HUES64 (cell line): Measurements from ENCODE around the gene PHETA2.
"Not testable (repeated sequence)": the region's sequence is repeated elsewhere in the genome, so short reads cannot be mapped to it uniquely, and the experiment has no call there.

Experiments used
- H3K27ac ChIP-seq: 2 replicates; pipeline ENCODE4 v1.7.0; 2013; ENCODE audit warnings: low read depth, low read length, inconsistent platforms
- H3K27me3 ChIP-seq: 2 replicates; pipeline ENCODE4 v1.6.1; 2013; ENCODE audit warnings: mild to moderate bottlenecking, low read length; ENCODE audit not compliant: insufficient read depth
- H3K36me3 ChIP-seq: 2 replicates; pipeline ENCODE4 v1.6.1; 2013; ENCODE audit warnings: mild to moderate bottlenecking, low read length; ENCODE audit not compliant: insufficient read depth
- H3K4me1 ChIP-seq: 2 replicates; pipeline ENCODE4 v1.6.1; 2013; ENCODE audit warnings: mild to moderate bottlenecking, low read length, moderate library complexity; ENCODE audit not compliant: insufficient read depth
- H3K4me3 ChIP-seq: 2 replicates; pipeline ENCODE4 v1.5.1; 2013; ENCODE audit warnings: mild to moderate bottlenecking, low read length, moderate library complexity
- H3K9ac ChIP-seq: 2 replicates; pipeline ENCODE4 v1.6.1; 2013; ENCODE audit warnings: mild to moderate bottlenecking, low read depth, low read length
- H3K9me3 ChIP-seq: 2 replicates; pipeline ENCODE4 v1.6.1; 2013; ENCODE audit warnings: low read depth, low read length; ENCODE audit not compliant: insufficient read depth
- WGBS: fragments of 150-250, 120-280 bp; methylation state at CpG from one replicate; pipeline ENCODE4 v1.1.7; 2013; ENCODE audit warnings: missing lambda C conversion rate; 5-methylcytosine and 5-hydroxymethylcytosine counted together

PHETA2 gene

DNA sequence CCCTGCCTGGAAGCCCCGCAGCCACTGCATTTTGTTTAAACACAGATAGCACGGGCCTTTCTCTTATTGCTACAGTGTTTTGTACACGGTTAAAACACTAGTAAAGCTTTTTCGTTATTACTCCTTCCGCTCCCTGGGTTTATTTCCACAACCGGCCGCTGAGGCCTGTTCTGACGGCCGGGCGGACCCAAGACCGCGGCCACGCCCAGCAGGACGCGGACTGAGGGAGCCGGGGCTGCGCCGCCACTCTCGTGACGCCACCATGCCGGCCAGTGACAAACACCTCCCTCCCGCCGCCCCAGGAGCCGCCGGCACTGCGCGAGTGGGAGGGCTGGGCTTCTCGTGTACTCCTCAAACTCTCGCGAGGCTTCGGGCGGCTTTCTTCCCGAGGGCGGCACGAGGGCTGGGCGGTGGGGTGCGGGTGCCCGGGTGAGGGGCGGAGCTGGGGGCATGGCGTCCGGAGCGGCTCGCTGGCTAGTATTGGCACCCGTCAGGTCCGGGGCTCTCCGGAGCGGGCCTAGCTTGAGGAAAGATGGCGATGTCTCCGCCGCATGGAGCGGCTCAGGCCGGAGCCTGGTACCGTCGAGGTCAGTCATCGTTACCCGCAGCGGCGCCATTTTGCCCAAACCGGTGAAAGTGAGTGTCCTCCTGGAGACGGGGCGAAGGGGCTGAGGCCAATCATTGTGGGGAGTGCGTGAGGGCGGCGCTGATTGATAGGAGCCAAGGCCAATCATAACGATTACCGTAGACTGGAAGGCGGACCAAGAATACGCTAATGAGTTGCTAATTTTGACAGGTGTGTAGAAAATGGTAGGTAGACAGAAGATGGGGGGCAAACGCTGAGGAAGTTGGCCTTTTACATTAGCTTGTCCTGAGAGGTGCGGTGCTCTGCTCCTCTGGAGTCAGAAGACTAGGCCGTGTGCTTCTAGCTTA is 5.5 kb downstream of the PHETA2 start, which contains the start of gene SMDT1:
Gene SMDT1 (plus strand): TSS at position 382 of the 933 bp plus-strand sequence. CDS start 69 bp downstream, at position 451.
- H3K4me1 ChIP-seq = peaks cover 11% of the 10 kb centered on the region; the same call in 1 of the 2 replicates
- peak within 1 kb of the TSS; percentile 84 for H3K4me3 ChIP-seq
- peak within 1 kb of the TSS; percentile 93 for H3K9ac ChIP-seq
- peaks cover 26% of the 10 kb centered on the region for H3K36me3 ChIP-seq
- 2% methylated on average over 71 of the region's 71 CpGs for WGBS
- H3K9me3 ChIP-seq = no peaks in the 10 kb centered on the region
- H3K27me3 ChIP-seq = no peaks in the 10 kb centered on the region
- H3K27ac ChIP-seq = peak within 1 kb of the TSS; percentile 89

DNA sequence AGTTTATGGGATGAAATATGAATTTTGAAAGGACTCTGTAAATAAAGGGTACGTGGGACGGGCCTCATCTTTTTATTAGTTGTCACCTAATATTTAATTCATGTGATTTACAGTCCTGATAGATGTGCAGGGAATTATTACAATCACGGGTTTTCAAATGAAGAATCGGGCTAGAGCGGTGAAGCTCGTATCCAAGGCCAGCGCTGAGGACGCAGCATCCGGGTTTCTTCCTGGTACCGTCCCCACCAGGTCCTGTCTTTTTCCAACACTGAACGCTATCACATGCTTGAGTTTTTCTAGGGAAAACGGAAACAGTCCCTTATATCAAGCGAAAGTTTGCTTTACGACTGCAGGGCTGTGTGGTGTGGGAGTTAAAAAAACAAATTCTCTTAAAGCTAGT is 6.2 kb downstream of the PHETA2 start:
- Histone ChIP-seq H3K27ac (no peak overlapping the region), H3K27me3 (no peaks in the 10 kb centered on the region), H3K36me3 (peaks cover 33% of the 10 kb centered on the region), H3K4me3 (peak overlapping the region; percentile 84), H3K9ac (peak overlapping the region; percentile 27; the same call in 1 of the 2 replicates), H3K4me1 (peaks cover 6% of the 10 kb centered on the region; the same call in 1 of the 2 replicates), H3K9me3 (no peaks in the 10 kb centered on the region)
- 17% methylated on average over 13 of the region's 14 CpGs for WGBS

- Histone ChIP-seq H3K36me3 (peaks cover 50% of the 10 kb centered on the region), H3K4me1 (peaks cover 6% of the 10 kb centered on the region; the same call in 1 of the 2 replicates), H3K27me3 (no peaks in the 10 kb centered on the region), H3K4me3 (no peak overlapping the region), H3K9me3 (no peaks in the 10 kb centered on the region), H3K27ac (no peak overlapping the region), H3K9ac (no peak overlapping the region)
- WGBS = 98% methylated on average over 4 of the region's 4 CpGs
Measured at GRCh38 chr22:42083119-42083518, 9.1 kb downstream of the PHETA2 start.

GRCh38 chr22:42084874-42085273 is 10.8 kb downstream of the PHETA2 start:
- no peak overlapping the region for H3K27ac ChIP-seq
- peaks cover 6% of the 10 kb centered on the region; the same call in 1 of the 2 replicates for H3K4me1 ChIP-seq
- WGBS = 94% methylated on average over 8 of the region's 8 CpGs
- H3K36me3 ChIP-seq = peaks cover 58% of the 10 kb centered on the region
- no peak overlapping the region for H3K9ac ChIP-seq
- no peak overlapping the region for H3K4me3 ChIP-seq
- H3K9me3 ChIP-seq = no peaks in the 10 kb centered on the region; the same call in 1 of the 2 replicates
- H3K27me3 ChIP-seq = no peaks in the 10 kb centered on the region

DNA sequence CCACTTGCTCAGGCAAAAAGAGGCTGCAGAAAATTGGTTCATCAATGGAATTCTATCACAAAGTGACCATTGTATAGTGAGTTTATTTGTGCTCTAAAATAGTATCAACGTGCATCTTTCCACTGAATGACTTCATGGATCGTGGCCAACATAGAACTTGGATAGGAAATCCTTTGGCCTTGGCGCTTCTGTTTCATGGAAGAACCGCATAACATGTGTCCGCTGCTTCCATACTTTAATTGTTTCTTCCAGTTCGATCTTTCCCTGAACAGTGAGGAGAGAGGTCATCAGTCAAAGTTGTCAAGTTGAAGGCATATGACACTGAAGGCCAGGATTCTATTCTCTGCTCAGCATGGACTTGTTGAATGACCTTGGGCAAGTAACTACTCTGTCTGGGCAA is 12.0 kb downstream of the PHETA2 start:
- Histone ChIP-seq H3K9ac (no peak overlapping the region), H3K27ac (no peak overlapping the region), H3K36me3 (peaks cover 58% of the 10 kb centered on the region), H3K4me1 (no peaks in the 10 kb centered on the region), H3K9me3 (no peaks in the 10 kb centered on the region; the same call in 1 of the 2 replicates), H3K27me3 (no peaks in the 10 kb centered on the region), H3K4me3 (no peak overlapping the region)
- WGBS = 96% methylated on average over 6 of the region's 6 CpGs

DNA sequence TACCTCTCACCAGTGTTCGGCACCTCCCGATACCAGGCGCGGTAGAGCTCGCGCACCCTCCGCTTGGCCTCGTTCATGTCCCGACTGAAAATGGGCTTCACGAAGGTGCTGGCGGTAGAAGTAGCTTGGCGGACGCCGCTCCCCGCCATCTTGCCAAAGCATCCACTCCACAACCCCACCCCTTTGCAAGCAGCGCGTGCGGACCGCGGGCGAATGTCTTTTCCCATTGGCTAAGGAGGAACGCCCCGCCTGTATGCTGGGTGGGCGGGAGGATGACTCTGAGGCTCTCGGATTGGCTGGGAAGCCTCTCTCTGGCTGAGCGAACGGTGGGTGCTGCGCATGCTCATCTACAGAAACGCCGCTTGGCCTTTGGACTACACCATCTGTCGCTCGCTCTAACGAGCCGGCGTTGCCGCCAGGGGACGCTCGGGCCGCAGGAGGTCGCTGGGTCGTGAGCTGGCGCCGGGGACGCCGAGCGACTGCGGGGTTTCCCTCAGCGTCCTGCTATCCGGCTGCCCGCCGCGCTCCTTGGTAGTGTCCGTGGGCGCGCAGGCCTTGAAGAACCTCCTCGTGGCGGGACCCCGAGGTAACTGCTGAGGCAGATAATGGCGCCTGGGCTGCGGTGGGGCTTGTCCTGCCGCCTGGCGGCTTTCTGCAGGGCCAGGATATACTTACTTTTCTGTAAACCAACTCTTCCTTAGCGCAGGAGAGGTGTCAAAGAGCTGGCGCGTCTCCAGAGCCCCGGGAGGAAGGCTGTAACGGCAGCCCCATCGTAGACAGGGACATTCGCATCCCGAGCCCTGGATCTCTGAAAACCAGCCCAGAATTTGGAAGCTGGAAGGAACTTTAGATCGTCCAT is 16.8 kb downstream of the PHETA2 start, which contains the start of gene NDUFA6:
Gene NDUFA6 (minus strand): TSS at position 177 of the 859 bp plus-strand sequence. CDS start 28 bp downstream, at position 149.
- H3K4me3 ChIP-seq = peak within 1 kb of the TSS; percentile 95
- H3K27ac ChIP-seq = peak within 1 kb of the TSS; percentile 90
- WGBS = under 1% methylated on average over 71 of the region's 71 CpGs
- H3K36me3 ChIP-seq = peaks cover 23% of the 10 kb centered on the region
- H3K27me3 ChIP-seq = no peaks in the 10 kb centered on the region
- H3K4me1 ChIP-seq = no peaks in the 10 kb centered on the region
- peak within 1 kb of the TSS; percentile 97 for H3K9ac ChIP-seq
- H3K9me3 ChIP-seq = no peaks in the 10 kb centered on the region; the same call in 1 of the 2 replicates

DNA sequence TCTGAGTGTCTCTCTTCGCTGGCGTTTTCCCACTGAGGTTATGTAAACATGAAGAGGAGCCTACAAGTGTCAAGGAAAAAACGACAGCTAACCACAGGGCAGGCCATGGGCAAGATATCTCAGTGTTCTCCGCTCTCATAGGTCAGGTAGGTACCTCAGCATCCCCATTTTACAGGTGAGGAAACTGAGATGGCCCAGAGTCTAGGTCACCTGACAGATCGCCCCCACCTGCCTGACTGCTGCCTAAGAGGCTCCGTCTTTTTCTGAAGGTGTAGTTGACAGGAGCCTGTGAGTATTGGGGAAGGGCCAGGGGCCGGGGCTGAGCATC is 17.4 kb downstream of the PHETA2 start:
- H3K4me1 ChIP-seq = no peaks in the 10 kb centered on the region
- H3K4me3 ChIP-seq = peak overlapping the region; percentile 95
- H3K27me3 ChIP-seq = no peaks in the 10 kb centered on the region
- peaks cover under 1% of the 10 kb centered on the region; the same call in 1 of the 2 replicates for H3K9me3 ChIP-seq
- H3K27ac ChIP-seq = no peak overlapping the region; the same call in 1 of the 2 replicates
- peaks cover 17% of the 10 kb centered on the region for H3K36me3 ChIP-seq
- WGBS = 44% methylated on average over 6 of the region's 7 CpGs
- H3K9ac ChIP-seq = peak overlapping the region; percentile 46

DNA sequence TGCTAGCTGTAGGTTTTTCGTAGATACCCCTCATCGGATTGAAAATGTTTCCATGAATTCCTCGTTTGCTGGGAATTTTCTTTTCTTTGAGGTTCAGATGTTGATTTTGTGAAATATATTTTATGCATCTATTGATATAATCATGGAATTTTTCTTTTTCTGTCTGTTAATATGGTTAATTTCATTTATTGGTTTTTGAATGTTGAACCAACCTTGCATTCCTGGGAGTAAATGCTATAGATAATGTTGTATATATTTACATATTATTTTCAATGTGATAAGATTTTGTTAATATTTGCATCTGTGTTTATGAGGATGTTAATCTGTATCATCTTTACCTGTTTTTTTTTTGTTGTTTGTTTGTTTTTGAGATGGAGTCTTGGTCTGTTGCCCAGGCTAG is 27.2 kb downstream of the PHETA2 start:
- no peaks in the 10 kb centered on the region for H3K36me3 ChIP-seq
- no peaks in the 10 kb centered on the region for H3K27me3 ChIP-seq
- H3K4me3 ChIP-seq = no peak overlapping the region
- peaks cover 40% of the 10 kb centered on the region for H3K9me3 ChIP-seq
- no peak overlapping the region for H3K27ac ChIP-seq
- 91% methylated on average over 3 of the region's 3 CpGs for WGBS
- no peak overlapping the region for H3K9ac ChIP-seq
- no peaks in the 10 kb centered on the region for H3K4me1 ChIP-seq

DNA sequence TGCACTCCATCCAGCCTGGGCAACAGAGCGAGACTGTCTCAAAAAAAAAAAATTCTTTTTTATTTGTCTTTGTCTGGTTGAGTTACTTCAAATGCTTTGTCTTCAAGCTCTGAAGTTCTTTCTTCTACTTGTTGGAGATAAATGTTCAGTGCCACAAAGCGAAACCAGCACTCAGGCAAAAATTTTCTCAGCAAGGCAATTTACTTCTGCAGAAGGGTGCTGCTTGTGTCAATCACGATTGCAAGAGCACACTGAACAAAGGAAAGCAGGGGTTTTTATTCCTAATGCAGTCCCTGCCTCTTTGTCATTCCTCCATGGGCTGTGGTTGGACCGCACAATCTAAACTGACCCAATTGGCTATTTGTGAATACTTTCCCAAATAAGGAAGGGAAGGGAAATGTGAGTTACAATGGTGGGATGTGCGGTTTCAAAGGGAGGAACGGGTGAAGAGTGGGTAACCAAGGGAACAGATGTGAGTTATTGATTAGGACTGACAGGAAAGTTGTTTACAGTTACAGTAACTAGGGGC is 30.3 kb downstream of the PHETA2 start:
- not testable (repeated sequence) for H3K4me3 ChIP-seq, H3K27me3 ChIP-seq
- 94% methylated on average over 6 of the region's 6 CpGs for WGBS

GRCh38 chr22:42108848-42109247 is 34.8 kb downstream of the PHETA2 start:
- Histone ChIP-seq H3K36me3 (no peaks in the 10 kb centered on the region), H3K27me3 (no peaks in the 10 kb centered on the region), H3K9ac (no peak overlapping the region), H3K9me3 (peaks cover 22% of the 10 kb centered on the region), H3K27ac (no peak overlapping the region), H3K4me3 (no peak overlapping the region), H3K4me1 (no peaks in the 10 kb centered on the region)
- WGBS = 91% methylated on average over 18 of the region's 18 CpGs

More for the DNA sequence above, 30.3 kb downstream of the PHETA2 start:
- H3K27ac ChIP-seq, H3K36me3 ChIP-seq, H3K9ac ChIP-seq, H3K4me1 ChIP-seq: not testable (repeated sequence)
- H3K9me3 ChIP-seq = peaks cover 38% of the 10 kb centered on the region
